Esophagus muscularis mucosa (tissue), 4 donors: ENCODE results near the gene NTF4. TPM values are rescaled to one million over a fixed set of nuclear protein-coding genes. Genes with fewer than 3 reads are reported as not detected.
"Not testable (repeated sequence)": the region's sequence is repeated elsewhere in the genome, so short reads cannot be mapped to it uniquely, and the experiment has no call there.

Source experiments
- DNase-seq: peaks from one replicate; pipeline ENCODE4 v3.0.0-alpha.2; 2017; ENCODE audit errors: extremely low spot score
- H3K27ac ChIP-seq, 4 donors: fragments of 200-600 bp; sonication (generic); replicated peaks in 1 of 4; 1 replicate in 3 of 4; 2 replicates in 1 of 4; pipeline ENCODE4 v1.5.1; 2016 to 2019; ENCODE audit warnings: mild to moderate bottlenecking in 1 of 4
- H3K27me3 ChIP-seq, 4 donors: fragments of 200-600 bp; sonication (generic); one replicate each; pipeline versions ENCODE4 v1.5.1 to v1.6.0; 2016 to 2019
- H3K36me3 ChIP-seq, 4 donors: fragments of 200-600 bp; sonication (generic); one replicate each; pipeline ENCODE4 v1.5.1; 2016 to 2019
- H3K4me1 ChIP-seq, 4 donors: fragments of 200-600 bp; sonication (generic); one replicate each; pipeline ENCODE4 v1.5.1; 2016 to 2019
- H3K4me3 ChIP-seq, 4 donors: fragments of 200-600 bp; sonication (generic); 1 replicate in 2 of 4; 2 replicates in 2 of 4; pipeline ENCODE4 v1.5.1; 2016 to 2019; ENCODE audit warnings: mild to moderate bottlenecking in 4 of 4, moderate library complexity in 1 of 4
- H3K9me3 ChIP-seq, 4 donors: fragments of 200-600 bp; sonication (generic); 1 replicate in 3 of 4; 2 replicates in 1 of 4; pipeline ENCODE4 v1.5.1; 2016 to 2019
- CTCF ChIP-seq, 3 experiments: fragments of 200-600 bp in 2 of 3; fragments of 450-650 bp in 1 of 3; sonication (generic) in 2 of 3; IDR thresholded peaks; one replicate each; pipeline ENCODE4 v1.5.1; 2017 to 2019; ENCODE audit warnings: antibody characterized with exemption in 3 of 3, mild to moderate bottlenecking in 2 of 3, moderate library complexity in 1 of 3
- EP300 ChIP-seq: sonication (generic); formaldehyde crosslinking; IDR thresholded peaks from one replicate; pipeline ENCODE4 v1.6.1; 2017; ENCODE audit warnings: antibody characterized with exemption
- POLR2A ChIP-seq: fragments of 450-650 bp; IDR thresholded peaks from one replicate; pipeline ENCODE4 v1.6.1; 2017; ENCODE audit warnings: antibody characterized with exemption, moderate library complexity, mild to moderate bottlenecking, low read depth
- POLR2AphosphoS5 ChIP-seq, 2 donors: sonication (generic); formaldehyde crosslinking; IDR thresholded peaks; one replicate each; pipeline ENCODE4 v1.6.1; 2017; ENCODE audit warnings: antibody characterized with exemption in 2 of 2
- WGBS: methylation state at CpG from one replicate; pipeline ENCODE4 v1.1.5; 2018; 5-methylcytosine and 5-hydroxymethylcytosine counted together
- intact Hi-C: fragments of 100-400 bp; cut with DNase I; formaldehyde crosslinking; loops from one replicate; pipeline ENCODE4 v1.15.1; 2023
- total RNA-seq, 4 donors: library from RNA; depleted of rRNA; stranded (reverse); fragments of >200 nt; gene quantifications; one replicate each; pipeline versions ENCODE4 v1.1.0 to v1.2.1, GENCODE V29; 2016

Gene NTF4
- total RNA-seq, 4 donors from 2014 or later, result not detected

DNA sequence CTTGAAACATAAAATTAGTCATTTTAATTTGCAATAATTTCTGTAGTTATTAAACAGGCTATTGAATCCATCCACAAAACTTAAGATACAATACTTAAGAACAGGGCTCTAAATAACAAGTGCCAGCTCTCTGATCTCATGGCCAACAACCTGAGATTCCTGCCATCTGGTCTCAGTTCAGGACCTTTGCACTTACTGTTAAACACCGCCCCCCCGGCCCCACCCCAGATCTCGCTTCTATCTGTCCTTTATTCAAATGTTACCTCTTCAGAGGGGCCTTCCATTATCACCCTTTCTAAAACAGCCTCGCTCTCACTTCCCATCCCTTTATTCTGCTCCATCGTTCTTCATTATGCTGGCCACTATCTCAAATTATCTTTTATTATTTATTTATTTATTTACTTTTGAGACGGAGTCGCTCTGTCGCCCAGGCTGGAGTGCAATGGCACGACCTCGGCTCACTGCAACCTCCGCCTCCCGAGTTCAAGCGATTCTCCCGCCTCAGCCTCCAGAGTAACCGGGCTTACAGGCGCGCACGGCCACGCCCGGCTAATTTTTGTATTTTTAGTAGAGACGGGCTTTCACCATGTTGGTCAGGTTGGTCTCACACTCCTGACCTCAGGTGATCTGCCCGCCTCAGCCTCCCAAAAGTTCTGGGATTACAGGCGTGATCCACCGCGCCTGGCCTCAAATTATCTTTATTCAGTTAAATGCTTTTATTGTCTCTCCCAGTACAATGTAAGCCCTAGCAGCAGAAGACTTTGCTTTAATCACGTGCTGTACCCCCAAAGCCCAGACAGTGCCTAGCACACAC lies 19.8 kb upstream of the NTF4 start:
- 71% methylated on average over 26 of the region's 26 CpGs for WGBS
- peaks cover 24 to 42% (median 37%) of the 10 kb centered on the region in 4 donors for H3K4me1 ChIP-seq

GRCh38 chr19:49081273-49081672 lies 16.7 kb upstream of the NTF4 start:
- no peak for DNase-seq
- Histone ChIP-seq H3K4me3 (no peak overlapping the region), H3K9me3 (no peaks in the 10 kb centered on the region), H3K27ac (no peak overlapping the region), H3K27me3 (no peaks in the 10 kb centered on the region), H3K36me3 (no peaks in the 10 kb centered on the region), H3K4me1 (peaks cover 8 to 12% (median 10%) of the 10 kb centered on the region in 4 donors)
- TF ChIP-seq POLR2A (no peak), POLR2AphosphoS5 (IDR thresholded peaks at IDR 0.05) (no peak), EP300 (no peak), CTCF (IDR thresholded peaks at IDR 0.05) (no peak)
- 45% methylated on average over 1 of the region's 1 CpG for WGBS
- intact Hi-C loops, result no loop called here

More for the DNA sequence above, 19.8 kb upstream of the NTF4 start:
- peaks cover 8 to 29% (median 18%) of the 10 kb centered on the region in 4 donors for H3K36me3 ChIP-seq
- H3K4me3 ChIP-seq, result peak overlapping the region; percentile 72 to 97 (median 88)
- H3K9me3 ChIP-seq, result no peaks in the 10 kb centered on the region
- H3K27me3 ChIP-seq, result no peaks in the 10 kb centered on the region
- intact Hi-C loops, result no loop called here
- DNase-seq, result no peak
- H3K27ac ChIP-seq, result peak overlapping the region; percentile 83 to 95 (median 89)
- TF ChIP-seq POLR2AphosphoS5 (IDR thresholded peaks at IDR 0.05) (no peak), POLR2A (no peak), EP300 (no peak), CTCF (IDR thresholded peaks at IDR 0.05) (no peak)

GRCh38 chr19:49080392-49080791 lies 15.8 kb upstream of the NTF4 start:
- Histone ChIP-seq H3K9me3 (no peaks in the 10 kb centered on the region), H3K36me3 (no peaks in the 10 kb centered on the region), H3K4me1 (peaks cover 3 to 7% (median 5%) of the 10 kb centered on the region in 4 donors), H3K4me3 (no peak overlapping the region), H3K27me3 (no peaks in the 10 kb centered on the region), H3K27ac (no peak overlapping the region)
- DNase-seq, result no peak
- WGBS, result 90% methylated on average over 4 of the region's 4 CpGs
- intact Hi-C loops, result no loop called here
- TF ChIP-seq CTCF (IDR thresholded peaks at IDR 0.05), result no peak
- no peak for TF ChIP-seq POLR2AphosphoS5 (IDR thresholded peaks at IDR 0.05)
- no peak for TF ChIP-seq EP300
- no peak for TF ChIP-seq POLR2A

GRCh38 chr19:49074869-49075268 lies 10.3 kb upstream of the NTF4 start:
- TF ChIP-seq POLR2AphosphoS5 (IDR thresholded peaks at IDR 0.05) (peak in 1 of 2 donors; percentile 22), CTCF (IDR thresholded peaks at IDR 0.05) (peak; percentile 57 to 86 (median 72))
- H3K4me3 ChIP-seq, intact Hi-C loops, H3K36me3 ChIP-seq, H3K9me3 ChIP-seq, H3K27ac ChIP-seq, DNase-seq: not testable (repeated sequence)
- Histone ChIP-seq H3K4me1 (peaks cover 5 to 20% (median 9%) of the 10 kb centered on the region in 4 donors), H3K27me3 (peaks cover 7 to 47% (median 37%) of the 10 kb centered on the region in 4 donors)
- 21% methylated on average over 8 of the region's 9 CpGs for WGBS
